ENCODE measurements around the gene NOL4L.

The NOL4L gene

DNA sequence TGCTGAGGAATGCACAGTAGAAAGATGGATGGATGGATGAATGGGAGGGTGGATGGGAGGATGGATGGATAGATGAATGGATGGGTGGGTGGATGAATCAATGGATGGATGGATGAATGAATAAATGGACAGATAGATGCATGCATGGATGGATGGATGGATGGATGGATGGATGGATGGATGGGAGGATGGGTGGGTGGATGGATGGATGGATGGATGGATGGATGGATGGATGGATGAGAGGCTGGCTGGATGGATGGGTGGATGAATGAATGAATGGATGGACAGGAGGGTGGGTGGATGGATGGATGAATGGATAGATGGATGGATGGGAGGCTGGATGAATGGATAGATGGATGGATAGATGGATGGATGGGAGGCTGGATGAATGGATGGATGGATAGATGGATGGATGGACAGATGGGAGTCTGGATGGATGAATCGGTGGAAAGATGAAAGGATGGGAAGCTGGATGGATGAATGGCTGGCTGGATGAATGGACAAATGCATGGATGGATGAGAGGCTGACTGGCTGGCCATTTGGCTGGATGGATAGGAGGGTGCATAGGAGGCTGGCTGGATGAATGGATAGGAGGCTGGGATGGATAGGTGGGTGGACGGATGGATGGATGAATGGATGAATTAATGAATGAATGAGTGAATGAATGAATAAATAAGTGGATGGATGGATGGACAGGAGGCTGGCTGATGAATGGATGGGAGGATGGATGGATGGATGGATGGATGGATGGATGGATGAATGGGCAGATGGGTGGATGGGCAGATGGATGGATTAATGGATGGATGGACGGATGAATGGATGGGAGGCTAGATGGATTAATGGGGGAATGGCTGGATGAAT lies 28.3 kb upstream of the NOL4L start:
- DNase-seq (ENCODE audit: low spot score) = no peak

DNA sequence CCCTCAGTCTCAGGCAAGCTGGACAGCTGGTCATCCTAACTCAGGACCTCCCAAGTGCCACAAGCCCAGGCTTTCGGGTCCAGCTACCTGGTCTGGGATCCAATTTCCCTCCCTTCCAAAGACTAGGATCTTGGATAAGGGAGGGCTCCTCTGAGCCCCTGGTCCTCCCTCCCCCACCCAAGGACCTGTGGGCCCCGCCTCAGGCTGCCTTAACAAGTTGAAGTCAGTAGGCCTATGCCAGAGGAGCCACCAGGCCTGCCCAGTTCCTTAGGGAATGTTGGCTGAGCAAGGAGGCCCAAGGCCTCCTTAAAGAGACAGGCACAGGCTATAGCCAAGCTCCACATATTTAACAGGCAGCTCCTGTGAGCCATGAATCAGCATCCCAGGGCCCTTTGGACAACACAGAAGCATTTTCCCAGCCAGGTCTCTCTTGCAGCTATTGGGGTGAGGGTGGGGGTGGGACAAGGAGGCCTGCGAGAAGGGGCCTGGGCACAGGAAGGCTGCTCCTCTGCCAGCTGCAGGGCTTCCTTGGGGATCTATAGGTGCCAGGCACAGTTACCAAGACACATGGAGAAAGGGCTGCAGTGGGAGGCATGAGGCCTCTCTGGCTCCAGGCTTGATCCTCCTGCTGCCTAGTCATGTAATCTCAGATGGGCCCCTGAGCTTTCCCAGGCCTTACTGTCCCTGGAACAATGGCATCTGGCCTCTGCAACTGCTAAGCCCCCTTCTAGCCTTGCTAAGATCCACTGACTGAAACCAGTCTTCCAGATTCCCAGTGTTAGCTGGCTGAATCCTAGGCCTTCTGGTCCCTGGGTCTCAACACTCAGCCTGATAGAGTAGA lies 27.4 kb upstream of the NOL4L start:
- DNase-seq (ENCODE audit: low spot score) = no peak

DNA sequence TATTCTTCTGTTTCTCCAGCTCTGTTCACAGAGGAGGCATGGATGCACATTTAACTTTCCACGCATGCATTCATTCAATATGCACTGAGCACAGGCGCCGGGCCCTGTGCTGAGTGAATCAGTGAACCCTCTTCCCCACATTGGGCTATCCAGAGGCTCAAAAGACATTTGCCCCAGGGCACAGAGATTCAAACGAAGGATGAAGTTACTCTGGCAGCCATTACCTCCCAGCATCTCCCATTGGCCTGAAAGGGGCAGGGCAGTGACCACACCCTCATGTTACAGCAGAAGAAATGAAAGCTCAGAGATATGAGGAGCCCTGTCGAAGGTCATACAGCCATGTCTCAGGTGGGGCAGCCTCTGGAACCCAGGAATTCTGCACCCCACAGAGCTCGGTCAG lies 26.7 kb upstream of the NOL4L start:
- DNase-seq (ENCODE audit: low spot score) = no peak

DNA sequence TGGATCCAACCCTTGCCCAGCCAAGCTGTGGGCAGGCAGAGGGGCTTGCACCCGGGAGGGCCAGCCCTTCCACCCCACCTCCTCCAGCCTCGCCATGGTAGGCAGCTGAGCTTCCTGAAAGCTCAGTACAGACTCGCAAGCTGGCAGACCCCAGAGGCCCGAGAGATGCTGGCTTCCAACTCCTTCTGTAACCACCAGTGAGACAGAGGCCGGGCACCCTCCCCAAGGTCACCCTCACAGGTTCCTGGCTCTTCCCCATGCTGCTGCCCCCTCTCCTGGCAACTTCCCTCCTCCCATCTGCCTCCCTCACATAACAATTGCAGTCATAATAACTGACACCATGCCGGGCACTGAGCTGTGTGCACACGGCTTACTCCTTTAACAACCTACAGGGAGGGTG lies 26.2 kb upstream of the NOL4L start:
- DNase-seq (ENCODE audit: low spot score) = no peak

DNA sequence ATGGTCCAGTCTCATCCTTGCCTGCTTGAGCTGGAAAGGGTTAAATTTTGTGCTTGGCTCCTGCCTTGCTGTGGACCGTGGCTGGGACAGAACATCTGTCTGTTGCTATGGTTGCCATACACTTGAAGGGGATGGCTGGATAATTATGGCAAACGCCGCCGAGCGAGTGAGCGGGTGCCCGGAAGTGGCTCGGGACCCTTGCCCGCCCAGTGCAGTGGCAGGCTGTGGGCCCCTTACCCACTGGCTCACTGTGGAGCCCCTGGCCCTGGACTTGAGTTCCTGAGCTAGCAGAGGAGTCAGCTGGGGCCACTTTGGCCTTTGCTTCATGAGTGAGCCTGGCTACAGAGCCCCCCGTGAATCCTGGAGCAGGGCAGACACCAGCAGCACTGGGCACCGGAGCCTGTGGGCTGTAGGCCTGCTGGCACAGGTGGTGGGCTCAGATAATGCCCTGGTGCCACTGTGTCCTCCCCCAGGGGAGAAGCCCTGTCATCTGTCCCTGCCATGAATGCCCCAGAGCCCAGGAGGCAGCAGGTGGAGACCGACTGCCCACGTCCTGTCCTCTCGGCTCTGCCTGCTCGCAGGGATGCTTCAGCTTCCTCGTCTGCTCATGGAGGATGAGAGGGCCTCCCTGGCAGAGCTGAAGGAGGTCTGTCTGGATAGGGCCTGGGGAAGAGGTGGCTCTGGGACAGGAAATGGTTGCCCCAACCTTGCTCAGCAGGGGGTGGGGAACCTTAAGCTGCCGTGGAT lies 25.5 kb upstream of the NOL4L start:
- no peak for DNase-seq (ENCODE audit: low spot score)

DNA sequence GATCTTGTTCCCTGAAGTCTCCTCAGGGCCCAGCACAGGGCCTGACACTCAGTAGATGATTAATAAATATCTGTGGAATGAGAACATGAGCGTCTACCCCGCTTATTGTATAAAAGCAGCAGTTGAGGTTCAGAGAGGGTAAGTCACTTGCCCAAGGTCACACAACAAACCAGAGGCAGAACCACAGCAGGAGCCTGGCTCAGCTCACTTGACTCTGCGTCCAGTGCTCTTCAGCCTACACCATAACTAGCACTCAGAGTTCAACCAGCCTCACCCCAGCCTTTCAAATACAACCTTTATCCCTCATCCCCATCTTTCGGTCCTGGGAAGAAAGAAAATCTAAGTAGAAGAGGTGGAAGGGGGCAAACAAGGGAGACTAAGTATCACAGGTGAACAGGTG lies 24.9 kb upstream of the NOL4L start:
- DNase-seq (ENCODE audit: low spot score) = no peak

DNA sequence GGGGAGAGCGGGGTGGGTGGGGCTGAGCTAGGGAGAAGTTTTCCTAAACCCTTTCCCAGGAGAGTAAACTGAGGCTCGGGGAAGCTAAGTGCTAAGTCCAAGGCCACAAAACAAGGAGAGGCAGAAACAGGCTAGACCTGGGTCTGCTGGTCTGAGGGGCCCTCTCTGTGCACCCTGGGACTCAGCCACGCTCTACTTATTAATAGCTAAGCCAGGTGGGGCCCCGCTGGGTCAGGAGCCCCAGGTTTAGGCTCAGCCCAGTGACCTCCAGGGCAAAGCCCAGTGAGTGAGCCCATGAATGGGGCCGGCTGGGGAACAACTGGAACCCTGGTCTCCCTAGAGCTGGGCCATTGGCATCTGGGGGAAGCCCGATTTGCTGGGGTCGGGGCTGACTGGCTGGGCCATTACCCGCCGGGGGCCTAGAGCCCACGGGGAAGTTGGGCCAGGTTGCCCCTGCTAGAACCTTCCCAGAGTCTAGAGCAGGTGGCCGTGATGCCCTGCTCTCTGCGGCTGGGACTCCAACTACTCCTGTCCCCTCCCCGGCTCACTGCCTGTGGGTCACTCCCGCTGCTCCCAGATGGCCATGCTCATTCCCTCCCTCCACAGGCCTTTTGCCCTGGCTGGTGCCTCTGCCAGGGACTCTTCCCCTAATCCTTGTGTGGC lies 24.1 kb upstream of the NOL4L start:
- DNase-seq (ENCODE audit: low spot score) = no peak

DNA sequence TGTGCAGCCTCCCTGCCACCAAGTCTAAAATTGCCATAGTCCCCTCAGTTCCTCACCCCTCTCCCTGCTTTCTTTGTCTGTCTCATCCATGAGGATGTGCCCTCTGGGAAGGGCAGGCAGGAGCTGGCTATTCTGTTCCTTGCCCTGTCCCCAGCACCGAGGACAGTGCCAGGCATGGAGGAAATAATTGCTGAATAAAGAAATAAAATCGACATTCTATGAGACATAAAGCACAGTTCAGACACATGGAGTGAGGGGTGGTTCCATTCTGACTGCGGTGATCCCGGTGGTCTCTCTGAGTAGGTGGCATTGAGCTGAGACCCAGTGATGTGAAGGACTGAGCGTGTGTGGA lies 23.5 kb upstream of the NOL4L start:
- no peak for DNase-seq (ENCODE audit: low spot score)

DNA sequence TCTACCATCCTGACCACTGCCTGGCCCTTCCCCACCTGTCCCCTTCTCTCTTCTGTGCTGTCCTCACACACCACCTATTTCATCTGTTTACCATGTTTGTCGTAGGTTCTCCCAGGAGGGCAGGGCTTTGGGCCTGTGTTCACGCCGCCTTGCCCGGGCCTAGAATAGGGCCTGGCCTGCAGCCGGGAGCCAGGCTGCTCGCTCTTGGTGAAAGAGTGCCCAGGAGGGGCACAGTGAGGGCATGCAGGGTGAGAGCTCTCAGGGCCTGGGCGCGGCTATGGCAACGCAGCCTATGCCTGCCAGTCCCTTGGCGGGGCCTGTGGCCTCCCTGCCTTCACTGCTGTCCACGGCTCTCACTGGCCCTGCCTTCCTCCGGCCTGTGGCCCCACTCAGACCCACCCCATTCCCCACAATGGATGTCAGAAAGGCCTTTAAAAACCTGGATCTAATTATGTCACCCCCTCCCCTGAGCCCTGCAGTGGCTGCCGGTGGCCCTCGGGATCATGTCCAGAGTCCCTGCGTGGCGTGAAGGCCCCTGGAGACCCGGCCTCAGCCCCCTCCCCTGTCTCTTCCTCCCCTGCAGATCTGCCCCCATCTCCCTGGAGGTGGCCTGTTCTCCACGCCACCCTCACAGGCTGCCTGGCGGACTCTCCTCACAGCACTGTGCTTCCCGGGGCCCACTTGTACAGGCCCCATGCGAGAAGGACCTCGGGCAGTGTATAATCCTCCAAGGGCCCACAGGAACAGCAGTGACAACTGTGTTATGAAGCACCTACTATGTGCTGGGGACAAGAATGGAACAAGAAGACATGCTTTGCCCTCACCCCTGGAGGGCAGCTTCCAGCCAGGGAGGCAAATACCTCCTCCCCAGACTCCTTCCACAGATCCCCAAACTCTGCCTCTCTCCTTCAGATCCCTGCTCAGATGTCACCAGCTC lies 22.9 kb upstream of the NOL4L start:
- no peak for DNase-seq (ENCODE audit: low spot score)

DNA sequence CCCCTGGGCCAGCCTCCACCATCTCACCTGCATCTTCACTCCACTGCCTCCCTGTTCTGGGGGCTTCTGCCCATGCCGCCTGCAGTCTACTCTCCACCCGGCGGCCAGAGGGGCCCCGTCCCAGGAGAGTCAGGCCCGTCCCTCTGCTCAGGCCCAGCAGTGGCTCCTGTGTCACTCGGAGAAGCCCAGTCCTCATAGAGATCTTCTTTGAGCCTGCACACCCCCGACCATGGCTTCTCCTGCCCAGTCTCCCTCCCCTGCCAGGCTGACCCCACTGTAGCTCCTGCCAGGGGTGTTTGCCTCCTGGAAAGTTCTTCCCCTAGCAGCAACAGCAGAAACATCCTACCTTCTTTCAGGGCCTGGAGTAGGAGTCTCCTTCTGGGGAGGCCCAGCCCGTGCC lies 22.2 kb upstream of the NOL4L start:
- no peak for DNase-seq (ENCODE audit: low spot score)

DNA sequence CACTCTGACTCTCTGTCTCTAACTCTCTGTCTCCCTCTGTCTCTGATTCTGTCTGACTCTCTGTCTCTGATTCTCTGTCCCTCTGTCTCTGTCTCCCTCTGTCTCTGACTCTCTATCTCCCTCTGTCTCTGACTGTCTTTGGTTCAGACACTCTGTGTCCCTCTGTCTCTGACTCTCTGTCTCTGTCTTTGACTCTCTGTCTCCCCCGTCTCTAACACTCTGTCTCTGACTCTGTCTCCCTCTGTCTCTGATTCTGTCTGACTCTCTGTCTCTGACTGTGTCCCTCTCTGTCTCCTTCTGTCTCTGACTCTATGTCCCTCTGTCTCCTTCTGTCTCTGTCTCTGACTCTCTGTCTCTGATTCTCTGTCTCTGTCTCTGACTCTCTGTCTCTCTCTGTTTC lies 21.7 kb upstream of the NOL4L start:
- DNase-seq (ENCODE audit: low spot score) = no peak

DNA sequence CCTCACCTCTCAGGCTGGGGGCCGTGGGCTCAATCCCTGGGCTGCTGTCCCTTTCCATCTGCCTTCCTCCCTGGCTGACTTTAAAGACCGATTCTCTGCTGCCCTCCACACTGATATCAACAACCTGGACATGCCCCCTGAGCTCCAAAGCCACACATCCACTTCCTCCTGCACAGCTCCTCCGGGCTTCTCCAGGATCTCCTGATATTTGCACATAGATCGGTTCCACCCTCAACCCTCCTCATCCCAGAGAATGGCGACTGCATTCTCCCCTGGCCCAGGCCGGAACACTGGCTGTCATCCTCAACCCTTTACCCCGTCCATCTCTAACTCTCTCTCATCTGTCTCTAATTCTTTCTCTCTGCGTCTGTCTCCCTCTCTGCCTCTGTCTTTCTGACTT lies 21.0 kb upstream of the NOL4L start:
- no peak for DNase-seq (ENCODE audit: low spot score)

DNA sequence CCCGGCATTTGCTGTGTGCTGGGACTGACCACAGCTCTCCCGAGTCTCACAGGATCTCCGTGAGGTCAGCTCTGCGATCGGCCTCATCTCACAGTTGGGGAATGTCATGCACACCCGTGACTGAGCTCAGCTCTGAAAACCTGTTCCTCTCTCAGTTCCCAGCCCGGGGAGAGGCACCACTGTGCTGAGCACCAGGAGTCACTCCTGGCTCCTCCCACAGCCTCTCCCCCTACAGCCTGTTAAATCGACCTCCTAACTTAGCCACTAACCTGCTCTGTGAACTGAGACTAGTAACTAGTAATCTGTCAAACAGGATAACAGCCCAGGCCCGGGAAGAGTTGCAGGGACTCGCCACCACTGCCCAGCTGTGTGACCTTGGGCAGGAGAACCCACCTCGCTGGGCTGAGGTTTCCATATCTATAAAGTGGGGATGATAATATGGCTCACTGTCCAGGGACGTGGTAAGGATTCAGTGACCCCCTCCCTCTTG lies 20.1 kb upstream of the NOL4L start:
- no peak for DNase-seq (ENCODE audit: low spot score)

DNA sequence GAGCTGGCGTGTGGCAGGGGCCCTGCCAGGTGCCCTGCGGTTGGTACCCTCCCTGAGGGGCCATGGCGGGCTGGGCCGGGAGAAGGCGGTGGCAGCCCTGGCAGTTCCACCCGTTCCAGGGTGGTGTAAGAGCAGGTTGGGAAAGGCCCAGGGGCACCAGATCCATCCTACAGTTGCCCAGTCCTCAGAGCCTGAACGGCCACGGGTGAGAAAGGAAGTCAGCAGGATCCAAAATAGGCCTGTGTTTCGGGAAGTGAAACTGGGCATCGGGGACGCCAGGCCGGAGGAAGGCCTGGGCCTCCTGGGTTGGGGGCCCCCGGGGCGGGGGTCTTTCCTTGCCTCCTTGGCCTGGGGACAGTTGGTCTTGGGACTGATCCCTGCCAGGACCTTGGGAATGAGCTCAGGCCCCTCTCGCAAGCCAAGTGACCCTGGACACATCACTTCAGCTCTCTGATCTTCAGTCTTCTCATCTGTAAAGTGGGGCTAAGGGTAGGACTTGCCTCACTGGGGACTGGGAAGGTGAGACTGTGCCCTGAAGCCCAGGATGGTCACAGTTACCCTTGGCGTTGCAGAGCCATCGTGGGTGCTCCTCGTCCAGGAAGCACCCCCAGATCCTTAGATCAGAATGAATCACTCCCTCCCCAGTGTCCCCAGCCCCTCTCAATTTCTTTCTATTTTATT lies 18.1 kb upstream of the NOL4L start:
- DNase-seq (ENCODE audit: low spot score) = no peak

DNA sequence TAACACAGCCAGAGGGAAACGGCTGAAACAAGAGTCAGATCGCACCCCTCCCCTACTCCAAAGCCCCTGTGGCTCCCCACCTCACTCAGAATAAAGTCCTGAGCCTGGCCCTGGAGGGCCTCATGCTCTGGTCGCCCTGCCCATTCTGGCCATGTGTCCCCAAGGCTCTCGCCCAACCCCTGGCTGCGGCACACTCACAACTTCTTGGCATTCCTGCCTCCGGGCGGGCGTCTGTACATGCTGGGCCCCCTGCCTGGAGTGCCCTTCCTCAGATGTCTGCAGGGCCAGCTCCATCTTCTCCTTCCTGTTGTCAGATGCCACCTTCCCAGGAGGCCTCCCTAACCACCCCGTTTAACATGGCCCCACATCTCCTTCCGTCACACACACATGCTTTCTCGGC lies 17.1 kb upstream of the NOL4L start:
- no peak for DNase-seq (ENCODE audit: low spot score)

DNA sequence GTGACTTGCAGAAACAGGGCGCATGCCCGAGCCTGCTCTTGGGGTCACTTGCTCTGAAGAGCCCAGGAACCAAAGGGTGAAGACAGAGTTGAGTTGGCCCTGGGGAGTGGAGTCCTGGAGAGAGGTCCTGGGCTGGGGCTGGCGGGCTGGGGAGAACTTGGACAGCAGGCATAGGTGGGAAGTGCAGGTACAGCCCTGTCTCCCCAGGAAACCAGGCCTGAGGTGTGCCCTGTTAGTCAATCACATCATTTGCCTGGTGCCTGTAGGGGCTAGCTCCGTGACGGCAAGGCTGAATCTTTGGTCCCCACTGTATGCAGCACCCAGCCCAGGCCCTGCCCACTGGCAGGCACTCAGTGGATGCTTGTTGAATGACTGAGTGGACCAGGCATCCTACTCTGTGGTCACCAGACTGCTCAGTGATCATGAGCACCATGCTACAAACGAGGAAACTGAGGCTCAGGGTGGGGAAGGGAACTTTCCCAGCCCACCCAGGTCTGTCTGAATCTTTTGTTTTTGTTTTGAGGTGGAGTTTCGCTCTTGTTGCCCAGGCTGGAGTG lies 15.6 kb upstream of the NOL4L start:
- DNase-seq (ENCODE audit: low spot score) = no peak

DNA sequence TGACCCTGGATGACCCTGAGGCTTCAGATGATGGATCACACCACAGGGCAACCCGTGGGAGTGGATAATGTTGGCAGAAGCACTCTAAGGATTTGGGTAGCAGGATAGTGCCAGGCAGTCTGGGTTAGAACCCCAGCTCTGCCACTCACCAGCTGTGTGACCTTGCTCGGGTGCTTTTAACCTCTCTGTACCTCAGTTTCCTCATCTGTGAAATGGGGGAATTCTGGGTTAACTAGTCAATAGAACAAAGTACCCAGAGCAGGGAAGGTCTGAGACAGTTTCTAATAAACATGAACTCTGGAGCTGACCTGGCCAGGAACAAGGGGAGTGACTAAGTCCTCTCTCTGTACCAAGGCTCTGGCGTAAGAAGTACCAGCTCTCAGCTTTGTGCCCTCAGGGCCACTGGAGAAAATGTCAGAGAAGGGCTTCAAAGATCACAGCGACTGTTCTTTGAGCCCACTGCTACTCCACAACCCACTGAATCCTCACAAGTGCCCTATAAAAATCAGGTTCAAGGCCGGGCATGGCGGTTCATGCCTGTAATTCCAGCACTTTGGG lies 14.7 kb upstream of the NOL4L start:
- no peak for DNase-seq (ENCODE audit: low spot score)

DNA sequence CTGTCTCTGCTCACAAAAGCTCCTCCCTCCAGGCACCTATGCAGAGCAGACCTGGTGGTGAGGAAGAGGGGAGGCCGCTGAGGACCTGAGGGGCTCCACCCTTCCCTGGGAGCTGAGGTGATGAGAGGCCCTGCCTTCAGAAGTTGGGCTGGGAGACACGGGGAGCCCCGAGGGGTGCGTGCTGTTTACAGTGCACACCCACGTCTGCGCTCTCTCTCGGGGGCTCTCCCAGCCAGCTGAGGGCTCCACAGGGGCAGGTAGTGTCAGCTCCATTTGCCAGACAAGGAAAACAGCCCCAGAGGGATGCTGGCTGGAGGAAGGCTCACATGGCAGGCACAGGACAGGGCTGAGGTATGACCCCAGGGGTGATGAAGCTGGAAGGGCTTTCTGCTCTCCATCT lies 13.5 kb upstream of the NOL4L start:
- no peak for DNase-seq (ENCODE audit: low spot score)

DNA sequence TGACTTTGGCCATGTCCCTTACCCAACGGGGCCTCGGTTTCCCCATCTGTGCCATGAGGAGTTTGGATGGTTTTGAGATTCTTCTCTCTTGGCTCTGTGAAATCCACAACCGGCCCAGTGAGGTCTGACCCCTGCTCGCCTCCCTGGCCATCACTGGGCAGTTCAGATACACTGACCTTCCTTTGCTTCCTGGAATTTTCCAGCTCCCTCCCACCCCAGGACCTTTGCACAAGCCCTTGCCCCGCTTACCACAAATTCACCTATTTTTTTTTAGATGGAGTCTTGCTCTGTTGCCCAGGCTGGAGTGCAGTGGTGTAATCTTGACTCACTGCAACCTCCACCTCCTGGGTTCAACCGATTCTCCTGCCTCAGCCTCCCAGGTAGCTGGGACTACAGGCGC lies 12.6 kb upstream of the NOL4L start:
- DNase-seq (ENCODE audit: low spot score) = no peak
